ENCODE data around the gene SSBP1.

DNA sequence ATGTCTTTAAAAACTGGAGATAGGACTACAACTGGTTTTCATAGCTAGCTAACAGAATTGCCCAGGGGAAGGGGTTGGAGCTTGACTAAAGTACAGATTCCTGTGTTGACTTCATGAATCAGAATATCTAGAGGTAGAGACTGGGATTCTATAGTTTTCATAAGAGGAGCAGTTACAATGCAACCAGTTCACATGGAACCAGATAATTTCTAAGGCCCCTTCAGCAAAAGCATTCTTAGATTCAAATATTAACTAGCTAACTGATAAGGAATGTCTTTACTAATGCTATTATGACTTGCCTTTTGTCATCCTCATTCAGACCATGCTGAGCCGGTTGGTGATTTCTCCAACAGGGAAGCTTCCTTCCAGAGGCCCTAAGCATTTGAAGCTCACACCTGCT, 24.3 kb upstream of the SSBP1 start:
- TF ChIP-seq YY1 (IDR thresholded peaks at IDR 0.05; ENCODE audit: insufficient read depth, insufficient read length) (no peak), ZNF274 (IDR thresholded peaks at IDR 0.05; ENCODE audit: low read depth, low read length) (no peak)

Measured in NT2/D1 (cell line).